HG03095 (cell line): ENCODE data around the gene TSPYL1.
"Not testable (repeated sequence)": the region's sequence is repeated elsewhere in the genome, so short reads cannot be mapped to it uniquely, and the experiment has no call there.

Experiments
- ATAC-seq: cut with Tn5 transposase; IDR thresholded peaks from one replicate; pipeline ENCODE4 v1.9.1; 2021; ENCODE audit warnings: moderate library complexity; ENCODE audit not compliant: unreplicated experiment

TSPYL1 gene

DNA sequence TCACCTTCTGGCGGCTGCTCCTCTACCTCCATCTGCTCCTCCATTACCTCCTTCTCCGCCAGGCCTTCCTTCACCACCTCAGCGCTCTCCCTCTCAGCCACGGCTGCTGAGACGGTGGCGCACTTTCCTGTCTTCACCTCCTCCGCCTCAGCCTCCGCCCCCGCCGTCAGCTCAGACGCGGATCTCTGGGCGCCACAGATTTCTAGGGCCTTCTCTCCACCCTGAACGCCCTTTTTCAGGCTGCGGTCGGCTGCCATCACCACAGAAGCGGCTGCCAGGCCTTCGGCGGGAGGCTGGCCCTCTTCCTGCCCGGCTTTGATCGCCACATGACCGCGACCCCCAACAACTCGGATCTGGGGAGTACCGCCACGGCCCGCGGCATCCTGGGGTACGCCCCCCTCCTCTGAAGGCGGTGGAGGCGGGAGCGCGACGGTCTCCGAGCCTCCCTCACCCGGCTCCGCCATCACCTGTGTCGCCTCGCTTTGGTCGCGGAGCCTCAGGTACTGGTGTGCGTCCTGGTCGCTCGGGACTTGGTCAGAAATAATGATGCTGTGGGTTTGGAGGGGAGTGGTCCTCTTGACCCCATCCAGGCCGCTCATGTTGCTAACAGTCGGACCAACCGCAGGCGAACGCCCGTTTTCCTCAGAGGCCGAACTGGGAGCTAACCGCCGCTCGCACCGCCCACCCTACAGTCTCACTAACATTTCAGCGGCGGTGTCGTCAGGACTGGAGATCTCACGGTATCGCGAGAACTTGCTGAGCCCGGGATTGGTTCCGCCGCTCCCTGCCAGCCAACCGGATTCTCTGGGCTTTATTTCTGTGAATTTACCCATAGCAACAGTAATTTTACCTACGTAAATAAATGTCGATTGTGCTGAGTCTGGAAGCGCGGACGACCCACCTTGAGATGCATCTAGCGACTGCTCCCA lies at the start of gene TSPYL1:
TSS of gene TSPYL1 (minus strand) at position 699 of the 929 bp plus-strand sequence. CDS start at position 599, 100 bp downstream.
- peak; percentile 94 for ATAC-seq

DNA sequence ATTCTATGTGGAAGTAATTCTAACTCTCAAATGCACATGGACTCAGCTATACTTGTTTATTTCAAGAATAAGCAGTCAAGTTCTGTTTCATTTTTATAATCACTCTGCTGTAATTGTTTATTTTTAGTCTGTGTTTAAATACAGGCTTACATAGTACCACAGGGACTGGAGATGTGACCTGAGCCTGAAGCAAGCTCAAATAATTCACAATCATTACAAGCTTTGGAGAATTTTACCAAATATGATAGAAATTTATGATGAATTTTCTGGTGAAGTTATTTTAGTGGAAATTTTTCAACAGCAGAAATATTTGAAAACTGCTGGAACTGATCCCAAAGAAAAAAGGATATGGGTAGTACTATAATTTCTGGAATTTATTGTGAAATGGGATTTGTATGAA lies 49.4 kb upstream of the TSPYL1 start:
- no peak for ATAC-seq

DNA sequence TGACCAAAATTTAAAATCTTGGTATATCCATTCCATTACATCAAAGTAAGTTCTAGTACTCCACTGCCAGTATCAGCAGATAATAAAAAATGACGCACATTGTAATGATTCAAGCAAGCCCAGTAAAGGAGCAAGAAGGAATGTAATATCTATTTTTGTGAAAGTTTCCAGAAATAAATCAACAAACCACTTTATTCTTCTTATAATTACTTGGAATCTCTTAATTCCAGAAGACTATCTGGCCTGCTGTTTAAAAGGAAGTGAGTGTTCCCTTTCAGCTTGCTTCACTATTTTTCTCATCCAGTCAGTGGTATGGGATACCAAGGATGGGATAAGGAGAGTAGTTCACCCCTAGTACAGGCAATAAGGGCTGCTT lies 48.8 kb upstream of the TSPYL1 start:
- no peak for ATAC-seq

DNA sequence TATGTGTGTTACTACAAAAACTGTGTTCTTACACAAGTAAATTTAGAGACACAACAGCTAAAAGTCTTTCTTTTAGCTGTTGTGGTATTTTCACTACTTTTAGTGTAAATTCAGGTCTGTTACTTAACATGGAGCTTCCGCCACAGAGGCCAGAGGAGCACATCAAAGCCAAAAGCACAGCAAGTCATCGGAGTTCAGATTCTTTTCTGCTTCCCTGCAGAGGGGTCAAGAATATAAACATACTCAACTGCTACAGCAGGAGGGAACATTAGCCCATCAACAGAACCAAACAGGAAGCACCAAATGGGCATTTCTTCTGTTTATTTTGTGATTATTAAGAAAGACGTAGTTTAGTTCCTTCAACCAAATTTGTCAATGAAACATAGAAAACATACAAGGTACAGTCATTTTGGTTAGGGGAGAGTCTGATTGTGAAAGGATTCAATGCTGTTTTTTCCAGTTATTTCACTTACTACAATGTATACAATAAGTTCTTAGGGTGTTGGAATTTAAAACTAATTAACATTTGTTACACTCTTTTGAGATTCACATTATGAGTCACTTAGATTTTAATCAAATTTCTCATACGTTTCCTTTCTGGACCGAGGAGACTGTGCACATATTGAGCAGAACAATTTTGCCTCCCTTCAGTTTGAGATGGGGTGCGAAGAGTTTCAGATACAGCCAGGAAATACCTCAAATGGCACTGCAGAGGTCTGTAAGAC lies 48.2 kb upstream of the TSPYL1 start:
- no peak for ATAC-seq

DNA sequence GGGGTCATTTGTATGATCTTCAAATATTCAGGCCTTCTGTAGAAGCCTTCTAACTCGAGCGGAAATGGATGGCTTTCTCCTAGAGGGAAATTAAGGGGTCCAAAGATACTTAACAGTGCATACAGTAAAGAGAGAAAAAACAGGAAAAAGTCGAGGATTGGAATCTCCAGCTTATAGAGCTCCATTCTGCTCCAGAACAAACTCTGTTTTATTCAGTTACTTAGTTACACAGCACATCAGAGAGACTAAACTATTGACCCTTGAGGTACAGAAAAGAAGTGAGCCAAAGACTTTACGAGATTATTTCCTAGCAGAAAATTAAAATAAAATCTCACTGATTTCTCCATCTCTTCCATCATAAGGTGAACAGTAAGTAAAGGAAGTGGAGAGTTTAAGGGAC lies 47.3 kb upstream of the TSPYL1 start:
- no peak for ATAC-seq

DNA sequence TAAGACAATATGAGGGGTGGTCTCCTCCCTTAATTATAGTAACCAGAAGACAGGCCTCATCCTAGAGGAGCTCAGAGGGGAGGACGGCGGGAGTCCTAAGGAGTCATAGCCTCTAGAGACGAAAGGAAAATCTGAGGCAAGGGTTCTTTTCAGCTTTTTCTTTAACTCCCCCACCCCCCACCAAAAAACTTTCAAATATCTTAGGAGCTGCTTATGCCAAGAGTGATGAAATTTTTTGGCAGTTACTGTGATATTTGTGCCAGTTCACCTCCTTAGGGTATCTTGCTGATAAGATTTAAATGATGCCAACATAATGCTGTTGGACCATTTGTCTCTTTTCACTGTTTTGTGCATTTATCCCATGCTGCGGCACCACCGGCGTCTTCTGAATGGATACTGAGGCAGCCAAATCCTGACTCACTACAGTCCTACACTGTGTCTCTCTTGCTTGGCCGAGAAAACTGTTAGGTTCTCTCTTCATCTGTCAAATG lies 46.5 kb upstream of the TSPYL1 start:
- no peak for ATAC-seq

DNA sequence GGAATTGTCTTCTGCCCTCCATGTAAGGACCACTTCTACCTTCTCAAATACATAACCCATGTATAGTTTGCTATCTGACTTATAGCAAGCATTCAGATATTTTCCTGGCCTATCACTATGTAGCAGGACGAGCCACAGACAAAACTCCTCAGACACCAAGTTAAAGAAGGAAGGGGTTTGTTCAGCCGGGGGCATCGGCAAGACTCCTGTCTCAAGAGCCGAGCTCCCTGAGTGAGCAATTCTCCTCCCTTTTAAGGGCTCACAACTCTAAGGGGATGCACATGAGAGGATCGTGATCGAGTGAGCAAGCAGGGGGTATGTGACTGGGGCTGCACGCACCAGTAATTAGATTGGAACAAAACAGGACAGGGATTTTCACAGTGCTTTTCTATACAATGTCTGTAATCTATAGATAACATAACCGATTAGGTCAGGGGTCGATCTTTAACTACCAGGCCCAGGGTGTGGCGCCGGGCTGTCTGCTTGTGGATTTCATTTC lies 46.0 kb upstream of the TSPYL1 start:
- ATAC-seq = not testable (repeated sequence)

DNA sequence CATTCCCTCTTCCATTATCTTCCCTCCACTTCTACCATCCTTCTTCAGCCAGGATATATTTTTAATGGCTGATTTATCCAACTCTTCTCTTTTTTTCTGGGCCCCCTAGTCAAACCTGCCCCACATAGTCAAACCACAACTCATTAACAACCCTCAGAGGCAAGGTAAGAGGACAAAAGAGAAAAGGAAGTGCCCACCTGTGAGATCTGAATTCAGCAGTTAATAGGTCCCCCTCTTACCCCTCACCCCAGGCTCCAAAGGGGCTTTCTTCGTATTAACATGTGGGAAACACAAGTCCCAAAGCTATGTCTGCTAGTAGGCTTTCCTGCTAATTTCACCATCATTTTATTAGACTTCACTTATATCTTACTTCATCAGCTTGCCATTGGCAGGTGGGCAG lies 44.1 kb upstream of the TSPYL1 start:
- no peak for ATAC-seq

DNA sequence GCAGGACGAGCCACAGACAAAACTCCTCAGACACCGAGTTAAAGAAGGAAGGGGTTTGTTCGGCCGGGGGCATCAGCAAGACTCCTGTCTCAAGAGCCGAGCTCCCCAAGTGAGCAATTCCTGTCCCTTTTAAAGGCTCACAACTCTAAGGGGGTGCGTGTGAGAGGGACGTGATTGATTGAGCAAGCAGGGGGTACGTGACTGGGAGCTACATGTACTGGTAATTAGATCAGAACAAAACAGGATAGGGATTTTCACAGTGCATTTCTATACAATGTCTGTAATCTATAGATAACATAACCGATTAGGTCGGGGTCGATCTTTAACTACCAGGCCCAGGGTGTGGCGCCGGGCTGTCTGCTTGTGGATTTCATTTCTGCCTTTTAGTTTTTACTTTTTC lies 42.2 kb upstream of the TSPYL1 start:
- not testable (repeated sequence) for ATAC-seq

DNA sequence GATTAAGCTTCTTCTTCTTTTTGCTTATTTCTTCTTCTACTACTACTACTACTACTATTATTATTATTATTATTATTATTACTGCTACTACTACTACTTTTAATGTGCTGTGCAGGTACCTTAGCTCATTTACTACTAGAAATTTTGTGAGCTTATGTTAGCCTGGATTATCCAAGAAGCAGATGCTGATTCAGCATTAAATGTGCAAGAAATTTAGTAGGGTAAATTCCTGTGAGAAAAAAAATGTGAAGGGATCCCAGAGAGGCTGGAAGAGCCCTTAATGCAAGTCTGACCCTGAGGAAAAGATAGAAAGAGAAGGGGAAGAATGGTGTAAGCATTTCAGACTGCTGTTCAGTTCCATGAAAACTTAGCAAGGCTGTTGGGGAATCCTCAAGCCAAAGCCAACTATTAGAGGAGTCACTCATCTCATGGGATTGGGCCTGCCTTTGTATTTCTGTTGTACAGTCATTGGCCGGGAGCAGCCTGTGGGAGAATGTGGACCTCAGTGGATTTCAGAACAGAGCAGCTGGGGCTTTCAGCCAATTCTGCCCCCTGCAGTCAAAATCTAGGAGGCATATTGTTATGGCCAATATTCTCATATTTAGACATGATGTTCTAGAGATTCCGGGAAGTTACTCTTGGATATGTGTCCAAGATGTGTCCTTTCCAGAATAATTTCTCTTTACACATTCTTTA lies 37.2 kb upstream of the TSPYL1 start:
- ATAC-seq = no peak

DNA sequence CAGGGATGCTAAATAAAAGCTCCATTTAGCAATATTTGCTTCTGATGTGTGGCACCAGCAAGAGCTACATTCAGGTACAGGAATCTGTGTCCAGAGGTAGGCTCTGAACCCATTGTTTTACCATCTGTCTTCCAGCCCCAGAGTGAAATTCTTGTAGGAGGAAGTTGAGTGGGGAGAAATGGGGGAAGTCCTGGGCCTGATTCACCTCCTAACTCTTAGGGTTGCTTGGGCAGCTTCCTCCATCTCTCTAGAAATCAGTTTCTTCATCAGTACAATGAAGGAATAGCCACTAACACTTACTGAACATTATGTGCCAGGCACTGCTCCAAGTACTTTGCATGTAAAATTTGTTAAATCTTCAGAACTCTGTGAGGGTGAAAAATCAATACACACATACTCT lies 35.1 kb upstream of the TSPYL1 start:
- no peak for ATAC-seq

DNA sequence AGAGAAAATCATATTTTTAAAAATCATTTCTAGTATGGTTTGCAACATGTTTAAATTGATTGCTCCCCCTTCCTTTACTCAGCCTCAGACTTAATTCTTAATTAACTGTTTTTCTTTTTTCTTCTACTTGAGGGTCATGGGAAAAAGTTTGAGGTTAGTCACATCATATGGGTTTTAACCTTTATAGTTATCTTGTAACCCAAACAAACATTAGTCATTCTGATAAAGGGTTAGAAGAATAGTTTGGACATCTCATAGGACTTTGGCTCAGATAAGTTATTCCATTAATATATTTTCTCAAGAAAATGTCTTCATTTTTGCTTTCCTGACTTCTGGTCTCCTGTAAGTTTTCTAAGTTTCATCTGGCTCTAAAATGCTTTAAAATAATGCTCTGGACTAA lies 34.5 kb upstream of the TSPYL1 start:
- ATAC-seq = no peak

DNA sequence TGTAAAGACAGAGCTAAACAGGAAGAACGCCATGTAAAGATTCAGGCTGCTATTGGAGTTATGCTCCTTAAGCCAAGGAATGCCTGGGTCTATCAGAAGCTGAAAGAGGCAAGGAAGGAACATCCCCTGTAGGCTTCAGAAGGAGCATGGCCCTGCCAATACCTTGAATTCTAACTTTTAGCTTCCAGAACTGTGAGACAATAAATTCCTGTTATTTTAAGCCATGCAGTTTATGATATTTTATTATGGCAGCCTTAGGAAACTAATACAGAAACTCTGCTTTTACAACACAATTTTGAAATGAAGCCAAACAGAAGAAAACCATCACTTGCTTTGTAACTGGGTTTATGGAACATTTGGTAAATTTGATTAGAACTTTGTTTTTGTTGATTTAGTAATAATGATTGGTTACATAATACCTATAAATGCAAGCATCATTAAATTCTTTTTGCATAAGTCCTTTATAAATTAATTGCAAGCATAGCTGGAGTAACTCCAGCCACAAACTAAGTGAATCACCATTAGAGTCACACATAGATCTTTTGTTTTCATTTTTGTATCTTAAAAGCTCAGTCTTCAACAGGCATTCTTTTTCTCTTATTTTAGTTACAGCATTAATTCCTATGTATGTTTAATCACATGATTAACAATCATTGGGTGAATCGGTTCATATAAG lies 33.5 kb upstream of the TSPYL1 start:
- no peak for ATAC-seq

DNA sequence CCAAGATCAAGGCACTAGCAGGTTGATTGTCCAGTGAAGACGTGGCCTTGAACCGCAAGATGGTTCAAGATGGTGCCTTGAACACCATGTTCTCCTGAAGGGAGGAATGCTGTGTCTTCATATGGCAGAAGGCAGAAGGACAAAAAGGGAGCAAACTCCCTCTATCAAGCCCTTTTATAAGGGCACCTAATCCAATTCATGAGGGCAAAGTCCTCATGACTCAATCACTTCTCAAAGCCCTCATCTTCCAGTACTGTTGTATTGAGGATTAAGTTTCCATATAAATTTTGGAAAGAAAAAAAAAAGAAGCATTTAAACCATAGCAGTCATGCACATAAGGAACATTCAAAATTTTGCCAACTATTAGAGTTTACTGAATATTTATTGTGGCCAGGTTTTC lies 29.9 kb upstream of the TSPYL1 start:
- no peak for ATAC-seq

DNA sequence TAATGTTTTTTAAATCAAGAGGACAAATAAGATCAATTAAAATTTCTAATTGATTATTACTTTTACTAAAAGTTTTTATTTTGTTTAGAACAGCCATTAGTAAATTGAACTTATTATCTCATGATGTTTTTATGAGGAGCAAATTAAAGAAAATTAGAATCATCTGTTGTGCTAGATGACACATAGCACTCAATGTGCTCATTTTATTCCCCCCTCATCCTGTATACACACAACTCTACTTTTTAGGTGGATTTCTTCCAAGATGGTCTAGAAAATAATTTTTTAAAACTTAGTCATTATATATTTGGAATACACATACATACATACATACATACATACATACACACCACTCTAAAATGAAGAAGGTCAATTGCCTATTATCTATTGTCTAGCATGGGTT lies 29.3 kb upstream of the TSPYL1 start:
- ATAC-seq = no peak

DNA sequence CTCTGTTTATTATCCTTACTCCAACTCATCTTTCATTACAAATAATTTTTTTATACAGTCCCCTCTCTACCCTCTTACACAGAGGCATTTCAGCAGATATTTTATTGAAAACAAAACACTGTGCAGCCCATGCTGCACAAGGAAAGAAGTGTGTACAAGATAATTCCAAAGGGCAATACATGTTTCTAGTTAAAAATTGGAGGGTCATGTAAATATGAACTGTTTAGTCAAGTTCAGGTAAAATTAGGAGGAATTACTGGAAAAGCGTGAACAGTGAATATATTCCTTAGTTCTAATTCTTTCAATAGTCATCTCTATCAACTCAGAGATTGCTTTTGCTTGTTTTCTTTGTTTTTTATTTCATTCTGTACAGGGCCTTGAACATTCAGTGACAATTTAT lies 27.9 kb upstream of the TSPYL1 start:
- no peak for ATAC-seq

DNA sequence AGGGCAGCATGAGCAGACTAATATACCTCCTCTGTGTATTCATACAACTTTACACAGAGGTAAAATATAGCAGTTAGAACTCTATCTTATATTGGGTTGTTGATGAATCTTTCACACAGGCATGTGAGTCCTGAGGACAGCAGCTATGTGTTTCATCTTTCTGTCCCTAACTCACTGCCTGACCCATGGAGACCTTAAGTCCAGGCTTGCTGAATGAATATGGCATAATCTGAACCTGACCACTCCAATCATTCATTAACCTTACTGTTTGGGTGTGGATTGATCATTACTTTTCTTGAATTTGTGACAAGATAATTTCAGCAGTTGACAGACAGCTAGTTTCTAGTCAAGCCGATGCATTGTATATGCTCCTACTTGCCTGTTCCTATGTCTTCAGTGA lies 27.3 kb upstream of the TSPYL1 start:
- ATAC-seq = no peak

DNA sequence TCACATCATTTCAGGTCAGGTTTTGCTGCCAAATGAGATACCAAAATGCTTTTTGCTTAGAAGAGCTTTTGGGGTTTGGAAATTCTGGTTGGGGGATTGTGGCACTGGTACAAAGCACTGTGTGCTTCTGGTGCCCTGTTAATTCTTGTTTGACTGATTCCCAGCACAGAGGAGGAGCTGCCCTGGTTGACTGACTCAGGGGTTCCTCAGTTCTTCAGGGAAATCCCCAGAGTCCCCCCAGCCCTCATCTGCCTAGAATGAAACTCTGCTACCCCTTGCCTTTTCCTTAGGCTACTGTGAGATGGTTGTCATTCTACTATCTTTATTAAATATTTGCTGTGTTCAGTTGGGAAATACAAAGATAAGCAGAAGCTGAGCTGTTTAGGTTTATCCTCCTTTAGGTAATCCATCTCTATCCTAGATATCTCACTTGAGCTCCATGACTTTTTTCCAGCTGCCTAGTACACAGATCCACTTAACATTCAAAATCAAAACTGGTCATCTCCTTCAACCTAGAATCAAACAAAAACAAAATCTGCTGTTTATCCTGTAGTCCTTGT lies 24.9 kb upstream of the TSPYL1 start:
- no peak for ATAC-seq

DNA sequence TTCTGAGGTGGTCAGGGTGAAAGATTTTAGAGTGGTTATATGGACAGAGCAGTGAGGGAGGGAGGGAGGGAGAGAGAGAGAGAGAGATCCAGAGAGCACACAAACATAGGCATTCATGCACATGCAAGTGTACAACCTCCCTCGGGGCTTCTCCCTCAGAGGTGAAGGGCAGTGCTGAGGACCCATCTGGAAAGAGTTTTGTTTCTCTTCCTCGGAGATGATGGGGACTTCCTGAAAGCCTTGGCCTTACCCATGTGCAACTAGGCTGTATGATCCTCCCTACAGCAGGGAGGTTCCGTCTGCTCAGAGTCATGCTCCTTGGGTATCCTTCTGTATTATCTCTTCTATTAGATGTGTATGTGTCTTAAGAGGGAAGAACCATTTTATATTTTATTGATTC lies 21.4 kb upstream of the TSPYL1 start:
- ATAC-seq = no peak

DNA sequence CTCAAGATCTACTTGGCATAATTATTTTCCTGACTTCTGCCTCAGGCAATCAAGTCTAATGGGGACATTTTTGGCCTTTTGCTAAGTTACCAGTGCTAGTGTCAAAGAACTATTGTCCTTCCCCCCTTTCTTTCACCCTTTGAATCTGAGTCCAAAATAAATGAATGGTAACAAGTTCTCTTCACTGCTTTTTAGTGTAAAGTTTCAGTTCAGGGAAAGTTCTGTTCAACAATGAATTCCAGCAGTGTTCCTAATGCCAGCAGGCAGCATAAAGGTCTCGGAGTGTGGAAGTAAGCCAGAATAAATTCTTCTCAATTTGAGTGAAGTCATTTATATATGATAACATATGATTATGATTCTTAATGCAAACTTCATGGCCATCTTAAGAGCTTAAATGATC lies 20.8 kb upstream of the TSPYL1 start:
- no peak for ATAC-seq
